Adipocyte (in vitro differentiated cells): ENCODE results near the gene ERVW-1.
"Not testable (repeated sequence)": the region's sequence is repeated elsewhere in the genome, so short reads cannot be mapped to it uniquely, and the experiment has no call there.

ENCODE experiments used
- DNase-seq: peaks from one replicate; pipeline ENCODE4 v3.0.0-alpha.2; 2015; ENCODE audit warnings: low read depth
- H3K27me3 ChIP-seq: replicated peaks from 2 replicates; pipeline ENCODE4 v1.7.0; 2013; ENCODE audit warnings: mild to moderate bottlenecking, low read length, moderate library complexity; ENCODE audit not compliant: control insufficient read depth, insufficient read depth
- H3K36me3 ChIP-seq: 2 replicates; pipeline ENCODE4 v1.7.0; 2013; ENCODE audit warnings: low read length, mild to moderate bottlenecking, moderate library complexity; ENCODE audit not compliant: control insufficient read depth, insufficient read depth, severe bottlenecking
- H3K4me1 ChIP-seq: 2 replicates; pipeline ENCODE4 v1.7.0; 2013; ENCODE audit warnings: mild to moderate bottlenecking, low read length, moderate library complexity; ENCODE audit not compliant: control insufficient read depth, insufficient read depth
- H3K4me3 ChIP-seq: 2 replicates; pipeline ENCODE4 v1.7.0; 2013; ENCODE audit warnings: mild to moderate bottlenecking, low read length, moderate library complexity
- H3K9ac ChIP-seq: 2 replicates; pipeline ENCODE4 v1.7.0; 2013; ENCODE audit warnings: mild to moderate bottlenecking, low read length, moderate library complexity
- H3K9me3 ChIP-seq: 2 replicates; pipeline ENCODE4 v1.7.0; 2013; ENCODE audit warnings: mild to moderate bottlenecking, low read length, moderate library complexity; ENCODE audit not compliant: control insufficient read depth

The ERVW-1 gene

DNA sequence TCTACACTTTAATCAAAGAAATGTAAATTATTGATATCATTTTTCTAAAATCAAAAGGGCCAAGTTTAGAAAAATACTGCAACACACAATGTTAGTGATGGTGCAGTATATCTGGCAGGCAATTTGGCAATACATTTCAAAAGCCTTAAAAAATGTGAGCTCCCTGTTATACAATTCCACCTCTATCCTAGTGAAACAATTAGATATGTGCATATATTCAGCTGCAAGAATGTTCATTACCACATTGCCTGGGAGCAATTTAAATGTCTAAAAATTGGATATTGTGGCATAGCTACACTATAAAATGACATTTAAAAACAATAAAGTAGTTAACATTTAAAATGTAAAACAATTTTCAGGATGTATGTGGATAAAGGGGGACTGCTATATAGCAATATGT lies 10.1 kb upstream of the ERVW-1 start:
- Histone ChIP-seq H3K4me3 (no peak overlapping the region), H3K4me1 (peaks cover 32% of the 10 kb centered on the region), H3K9ac (no peak overlapping the region), H3K9me3 (no peaks in the 10 kb centered on the region), H3K36me3 (peaks cover 41% of the 10 kb centered on the region), H3K27me3 (no peaks in the 10 kb centered on the region)
- no peak for DNase-seq

- H3K4me3 ChIP-seq: no peak overlapping the region
- H3K36me3 ChIP-seq: peaks cover 23% of the 10 kb centered on the region
- DNase-seq: no peak
- peaks cover 32% of the 10 kb centered on the region for H3K4me1 ChIP-seq
- H3K27me3 ChIP-seq: no peaks in the 10 kb centered on the region
- no peaks in the 10 kb centered on the region for H3K9me3 ChIP-seq
- H3K9ac ChIP-seq: no peak overlapping the region
Observed at GRCh38 chr7:92485974-92486373, 8.2 kb upstream of the ERVW-1 start.

- H3K27me3 ChIP-seq: no peaks in the 10 kb centered on the region
- no peaks in the 10 kb centered on the region for H3K9me3 ChIP-seq
- peaks cover 21% of the 10 kb centered on the region for H3K36me3 ChIP-seq
- H3K4me1 ChIP-seq: peaks cover 32% of the 10 kb centered on the region
- H3K4me3 ChIP-seq: no peak overlapping the region
- peak overlapping the region; percentile 21 for H3K9ac ChIP-seq
- no peak for DNase-seq
Observed at GRCh38 chr7:92485267-92485892, 7.6 kb upstream of the ERVW-1 start.

DNA sequence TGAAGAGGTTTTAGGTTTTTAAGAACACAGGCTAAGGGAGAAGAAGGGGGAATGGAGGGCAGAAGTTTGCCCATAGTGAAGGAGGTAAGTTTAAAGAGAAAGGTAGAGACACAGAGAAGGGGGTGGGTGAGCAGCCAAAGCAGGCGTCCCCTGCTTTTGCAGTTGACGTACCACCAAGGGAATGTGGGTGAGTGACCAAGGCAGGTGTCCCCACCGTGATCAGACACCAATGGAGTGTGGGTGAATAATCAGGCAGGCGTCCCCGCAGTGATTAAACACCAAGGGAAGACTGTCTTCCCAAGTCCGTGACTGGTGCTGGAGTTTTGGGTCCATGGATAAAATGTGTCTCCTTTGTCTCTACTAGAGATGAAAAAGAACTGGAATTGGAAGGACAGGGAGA lies 6.5 kb upstream of the ERVW-1 start:
- not testable (repeated sequence) for H3K4me3 ChIP-seq, H3K27me3 ChIP-seq, H3K9me3 ChIP-seq, H3K9ac ChIP-seq, DNase-seq
- Histone ChIP-seq H3K4me1 (peaks cover 22% of the 10 kb centered on the region), H3K36me3 (peaks cover 20% of the 10 kb centered on the region)

DNA sequence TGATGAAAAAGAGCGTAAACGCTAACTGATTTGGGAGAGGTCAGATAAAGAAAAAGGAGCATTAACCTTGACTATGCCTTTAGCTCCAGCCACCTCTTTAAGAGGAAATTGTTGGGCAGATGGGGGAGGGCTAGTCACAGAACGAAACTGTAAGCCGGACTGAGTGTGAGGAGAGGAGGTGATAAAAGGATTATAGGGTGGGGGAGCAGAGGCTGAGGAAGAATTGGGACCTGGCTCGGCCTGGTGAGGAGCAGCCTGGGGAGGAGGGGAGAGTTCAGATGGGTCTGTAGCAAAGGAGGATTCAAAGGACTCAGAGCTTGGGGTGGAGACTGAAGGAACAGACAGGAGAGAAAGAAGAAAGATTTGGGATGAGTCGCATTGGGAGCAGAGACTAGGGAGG lies 5.9 kb upstream of the ERVW-1 start:
- not testable (repeated sequence) for H3K9me3 ChIP-seq, H3K27me3 ChIP-seq, DNase-seq, H3K4me3 ChIP-seq, H3K9ac ChIP-seq
- H3K36me3 ChIP-seq: peaks cover 18% of the 10 kb centered on the region
- peaks cover 22% of the 10 kb centered on the region for H3K4me1 ChIP-seq

GRCh38 chr7:92479146-92479545 lies 1.4 kb upstream of the ERVW-1 start:
- H3K9ac ChIP-seq, DNase-seq, H3K9me3 ChIP-seq, H3K4me1 ChIP-seq, H3K4me3 ChIP-seq, H3K27me3 ChIP-seq, H3K36me3 ChIP-seq: not testable (repeated sequence)

DNA sequence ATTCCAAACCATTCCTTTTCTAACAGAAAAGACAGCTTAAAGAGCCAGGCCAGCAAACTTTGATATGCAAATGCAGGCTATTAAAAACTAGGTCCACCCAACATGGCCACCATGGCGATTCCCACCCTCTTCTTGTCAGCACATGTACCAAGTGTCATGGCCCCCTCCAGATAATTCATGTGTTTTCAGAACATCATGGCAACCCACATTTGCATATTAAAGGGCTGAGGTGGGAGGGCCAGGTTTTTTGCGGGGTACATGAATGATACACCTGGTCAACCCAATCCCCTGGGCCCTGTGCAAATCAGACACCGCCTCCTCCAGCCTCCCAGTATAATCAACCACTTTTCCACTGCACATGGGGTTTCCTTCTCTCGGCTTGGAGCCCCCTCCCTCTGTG lies 965 bp upstream of the ERVW-1 start:
- no peaks in the 10 kb centered on the region for H3K27me3 ChIP-seq
- H3K36me3 ChIP-seq: peaks cover 4% of the 10 kb centered on the region
- H3K9me3 ChIP-seq: no peaks in the 10 kb centered on the region
- no peak for DNase-seq
- H3K9ac ChIP-seq: no peak overlapping the region
- peaks cover 5% of the 10 kb centered on the region for H3K4me1 ChIP-seq
- no peak overlapping the region for H3K4me3 ChIP-seq

DNA sequence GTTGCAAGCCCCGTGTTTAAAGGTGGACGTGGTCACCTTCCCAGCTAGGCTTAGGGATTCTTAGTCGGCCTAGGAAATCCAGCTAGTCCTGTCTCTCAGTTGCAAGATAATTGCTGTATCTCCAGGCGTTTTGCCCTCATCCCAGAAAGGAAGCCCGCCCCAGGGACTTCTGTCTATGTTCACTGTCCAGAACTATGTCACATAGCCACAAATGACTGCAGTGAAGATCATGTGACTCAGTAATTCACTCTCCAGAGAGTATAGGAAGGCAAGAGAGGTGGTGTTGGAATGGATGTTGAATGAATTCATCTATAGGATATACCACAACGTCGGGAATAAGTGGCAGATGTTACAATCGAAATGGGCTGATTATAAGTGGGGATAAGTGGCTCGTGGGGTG lies 349 bp upstream of the ERVW-1 start:
- Histone ChIP-seq H3K27me3 (no peaks in the 10 kb centered on the region), H3K9me3 (no peaks in the 10 kb centered on the region), H3K9ac (no peak overlapping the region), H3K4me1 (peaks cover 5% of the 10 kb centered on the region), H3K4me3 (no peak overlapping the region), H3K36me3 (peaks cover 4% of the 10 kb centered on the region)
- no peak for DNase-seq

GRCh38 chr7:92475851-92476590 lies 1.7 kb downstream of the ERVW-1 start:
- H3K36me3 ChIP-seq, H3K4me3 ChIP-seq, H3K27me3 ChIP-seq: not testable (repeated sequence)

GRCh38 chr7:92475261-92475770 lies 2.4 kb downstream of the ERVW-1 start:
- H3K27me3 ChIP-seq, H3K9me3 ChIP-seq, H3K4me1 ChIP-seq, DNase-seq, H3K4me3 ChIP-seq, H3K9ac ChIP-seq, H3K36me3 ChIP-seq: not testable (repeated sequence)

More at GRCh38 chr7:92475851-92476590, 1.7 kb downstream of the ERVW-1 start:
- not testable (repeated sequence) for H3K4me1 ChIP-seq, DNase-seq, H3K9ac ChIP-seq, H3K9me3 ChIP-seq

DNA sequence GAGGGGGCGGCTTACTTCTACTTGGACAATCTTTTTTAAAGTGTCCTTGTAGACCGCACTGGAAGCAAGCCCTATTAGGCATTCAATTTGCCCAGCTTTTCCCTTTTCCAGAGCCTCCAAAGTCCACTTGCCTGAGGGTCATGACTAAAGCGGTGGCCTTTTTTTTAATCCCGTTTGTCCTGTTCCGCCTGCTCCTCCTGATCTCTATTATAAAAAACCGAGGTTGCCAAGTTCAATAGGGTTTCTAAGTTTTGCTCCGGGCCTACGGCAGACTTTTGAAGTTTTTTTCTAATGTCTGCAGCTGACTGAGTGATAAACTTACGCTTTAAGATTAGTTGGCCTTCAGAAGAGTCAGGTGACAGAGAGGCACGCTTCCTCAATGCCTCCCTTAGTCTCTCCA lies 3.8 kb downstream of the ERVW-1 start:
- H3K4me3 ChIP-seq, DNase-seq, H3K9me3 ChIP-seq, H3K4me1 ChIP-seq, H3K36me3 ChIP-seq, H3K27me3 ChIP-seq, H3K9ac ChIP-seq: not testable (repeated sequence)
